Natural killer cell (primary cell): ENCODE measurements around the gene INTS7. TPM values are rescaled to one million over a fixed set of nuclear protein-coding genes. Genes with fewer than 3 reads are reported as not detected.

ENCODE experiments used
- ATAC-seq, 3 donors: fragments of 150-1000 bp in 2 of 3; fragments of 200-7000 bp in 1 of 3; cut with Tn5 transposase; 1 replicate in 1 of 3; 2 replicates in 2 of 3; pipeline ENCODE4 v1.10.0; 2021; ENCODE audit warnings: mild to moderate bottlenecking in 2 of 3, moderate library complexity in 2 of 3
- DNase-seq, 2 donors: peaks; one replicate each; pipeline versions ENCODE4 v3.0.0 to v3.0.0-alpha.2; 2013 to 2021; ENCODE audit warnings: mixed read lengths in 1 of 2
- H3K27ac ChIP-seq: one replicate; pipeline ENCODE4 v1.5.1; 2013; ENCODE audit warnings: mild to moderate bottlenecking, low read length
- H3K27me3 ChIP-seq: one replicate; pipeline ENCODE4 v1.6.1; 2013; ENCODE audit warnings: low read length; ENCODE audit not compliant: control insufficient read depth, insufficient read depth
- H3K36me3 ChIP-seq: one replicate; pipeline ENCODE4 v1.6.1; 2013; ENCODE audit warnings: low read length; ENCODE audit not compliant: control insufficient read depth, insufficient read depth
- H3K4me1 ChIP-seq: one replicate; pipeline ENCODE4 v1.6.1; 2013; ENCODE audit warnings: low read length; ENCODE audit not compliant: control insufficient read depth, insufficient read depth
- H3K4me3 ChIP-seq: one replicate; pipeline ENCODE4 v1.5.1; 2013; ENCODE audit warnings: low read length
- H3K9me3 ChIP-seq: one replicate; pipeline ENCODE4 v1.6.1; 2013; ENCODE audit warnings: low read length; ENCODE audit not compliant: control insufficient read depth, insufficient read depth
- H3K27ac Mint-ChIP-seq, 2 donors: one replicate each; pipeline ENCODE4 v1.8.0; 2022; ENCODE audit warnings: mild to moderate bottlenecking in 2 of 2, mixed read lengths in 2 of 2, moderate library complexity in 1 of 2
- H3K27me3 Mint-ChIP-seq, 2 donors: one replicate each; pipeline ENCODE4 v1.8.0; 2022; ENCODE audit warnings: low read depth in 2 of 2, mixed read lengths in 2 of 2
- H3K36me3 Mint-ChIP-seq: one replicate; pipeline ENCODE4 v1.8.0; 2022; ENCODE audit warnings: mixed read lengths
- H3K4me1 Mint-ChIP-seq, 2 donors: one replicate each; pipeline ENCODE4 v1.8.0; 2022; ENCODE audit warnings: mixed read lengths in 2 of 2
- H3K4me3 Mint-ChIP-seq: one replicate; pipeline ENCODE4 v1.8.0; 2022; ENCODE audit warnings: mild to moderate bottlenecking, moderate library complexity, mixed read lengths
- H3K9me3 Mint-ChIP-seq, 2 donors: one replicate each; pipeline ENCODE4 v1.8.0; 2022; ENCODE audit warnings: mixed read lengths in 2 of 2
- WGBS: methylation state at CpG from one replicate; pipeline ENCODE4 v1.1.7; 2013; ENCODE audit warnings: missing lambda C conversion rate; ENCODE audit not compliant: insufficient coverage; 5-methylcytosine and 5-hydroxymethylcytosine counted together
- intact Hi-C: fragments of 100-400 bp; cut with micrococcal nuclease; formaldehyde crosslinking; loops from one replicate; pipeline ENCODE4 v1.14.2; 2022
- total RNA-seq, 4 donors: library from RNA; stranded (reverse); fragments of 120-200 nt in 1 of 4; gene quantifications; one replicate each; pipeline versions ENCODE4 v1.2.3 to v1.2.4, GENCODE V29; 2013 to 2022
- TF ChIP-seq, protein P1 (sequence below): fragments of 200-600 bp; IDR thresholded peaks from one replicate; pipeline ENCODE4 v1.8.0; 2022; ENCODE audit warnings: antibody characterized with exemption

Gene INTS7
- total RNA-seq, 3 donors from 2014 or later (not counting 1 experiment from before 2014, with no cell fraction given): 10.0 to 20.3 (median 11.0) TPM

DNA sequence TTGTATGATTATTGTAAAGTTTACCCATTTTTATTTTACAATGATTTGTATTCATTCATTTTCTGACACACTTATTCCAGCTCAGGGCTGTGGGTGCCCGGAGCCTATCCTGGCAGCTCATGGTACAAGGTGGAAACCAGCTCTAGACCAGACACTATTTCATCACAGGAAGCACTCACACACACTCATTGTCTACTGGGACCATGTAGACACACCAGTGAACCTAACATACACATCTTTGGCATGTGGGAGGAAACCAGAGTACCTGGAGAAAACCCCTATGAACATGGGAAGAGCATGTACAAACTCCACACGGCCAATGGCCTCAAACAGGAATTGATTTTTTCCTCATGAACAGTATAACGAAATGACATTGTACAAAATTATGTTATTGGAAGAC is 2.5 kb upstream of the INTS7 start:
- ATAC-seq (no peak), DNase-seq (peak in 1 of 2 donors; percentile 25)
- no peak overlapping the region for H3K4me3 Mint-ChIP-seq
- intact Hi-C loops: loop anchor here (5.0 kb wide), 1 partner anchor 461 kb away; the partner anchor contains the start of gene SLC30A1
- no peak overlapping the region for H3K27ac Mint-ChIP-seq
- H3K27me3 Mint-ChIP-seq: no peaks in the 10 kb centered on the region
- peaks cover 14% of the 10 kb centered on the region for H3K4me1 ChIP-seq
- no peaks in the 10 kb centered on the region for H3K9me3 Mint-ChIP-seq
- H3K27me3 ChIP-seq: no peaks in the 10 kb centered on the region
- no peaks in the 10 kb centered on the region for H3K9me3 ChIP-seq
- no peaks in the 10 kb centered on the region for H3K36me3 Mint-ChIP-seq
- TF ChIP-seq, protein P1, sequence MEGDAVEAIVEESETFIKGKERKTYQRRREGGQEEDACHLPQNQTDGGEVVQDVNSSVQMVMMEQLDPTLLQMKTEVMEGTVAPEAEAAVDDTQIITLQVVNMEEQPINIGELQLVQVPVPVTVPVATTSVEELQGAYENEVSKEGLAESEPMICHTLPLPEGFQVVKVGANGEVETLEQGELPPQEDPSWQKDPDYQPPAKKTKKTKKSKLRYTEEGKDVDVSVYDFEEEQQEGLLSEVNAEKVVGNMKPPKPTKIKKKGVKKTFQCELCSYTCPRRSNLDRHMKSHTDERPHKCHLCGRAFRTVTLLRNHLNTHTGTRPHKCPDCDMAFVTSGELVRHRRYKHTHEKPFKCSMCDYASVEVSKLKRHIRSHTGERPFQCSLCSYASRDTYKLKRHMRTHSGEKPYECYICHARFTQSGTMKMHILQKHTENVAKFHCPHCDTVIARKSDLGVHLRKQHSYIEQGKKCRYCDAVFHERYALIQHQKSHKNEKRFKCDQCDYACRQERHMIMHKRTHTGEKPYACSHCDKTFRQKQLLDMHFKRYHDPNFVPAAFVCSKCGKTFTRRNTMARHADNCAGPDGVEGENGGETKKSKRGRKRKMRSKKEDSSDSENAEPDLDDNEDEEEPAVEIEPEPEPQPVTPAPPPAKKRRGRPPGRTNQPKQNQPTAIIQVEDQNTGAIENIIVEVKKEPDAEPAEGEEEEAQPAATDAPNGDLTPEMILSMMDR: no peak
- H3K27ac ChIP-seq: no peak overlapping the region
- peaks cover 24 to 46% of the 10 kb centered on the region in 2 donors for H3K4me1 Mint-ChIP-seq
- 79% methylated on average over 3 of the region's 3 CpGs for WGBS
- no peak overlapping the region for H3K4me3 ChIP-seq
- H3K36me3 ChIP-seq: no peaks in the 10 kb centered on the region

DNA sequence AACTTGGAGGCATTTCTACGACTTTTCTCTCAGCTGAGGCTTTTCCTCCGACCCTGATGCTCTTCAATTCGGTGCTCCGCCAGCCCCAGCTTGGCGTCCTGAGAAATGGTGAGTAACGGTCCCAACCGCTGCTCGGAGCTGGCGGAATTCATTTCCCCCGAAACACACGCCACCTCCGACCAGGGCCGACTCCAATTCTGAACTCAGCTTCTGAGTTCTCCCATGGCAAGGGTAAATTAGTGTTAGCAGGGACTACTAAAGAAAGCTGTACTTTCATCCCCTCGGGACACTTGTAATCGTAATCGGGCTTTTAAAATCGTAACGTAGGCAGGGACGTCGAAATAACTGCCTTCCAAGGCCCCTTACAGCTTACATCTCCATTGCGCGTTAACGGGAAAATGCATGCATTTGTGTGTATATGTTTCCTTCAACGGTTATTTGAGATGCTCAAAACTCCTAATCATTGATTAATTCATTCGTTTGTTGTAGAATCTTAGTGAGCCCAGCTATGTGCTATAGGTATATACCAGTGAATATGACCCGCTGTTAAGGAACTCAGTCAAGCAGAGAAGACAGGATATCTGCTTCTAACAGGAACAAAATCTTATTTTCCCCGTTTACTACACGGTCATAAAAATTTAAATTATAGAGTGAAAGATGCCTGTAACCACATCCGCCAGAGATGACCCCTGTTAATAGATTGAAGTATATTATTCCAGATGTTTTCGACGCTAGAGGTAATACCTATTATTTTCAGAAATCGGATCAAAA is 663 bp upstream of the INTS7 start:
- peak overlapping the region; percentile 94 to 98 for H3K27ac Mint-ChIP-seq
- Histone ChIP-seq H3K36me3 (no peaks in the 10 kb centered on the region), H3K27me3 (no peaks in the 10 kb centered on the region), H3K4me3 (peak overlapping the region; percentile 75), H3K9me3 (no peaks in the 10 kb centered on the region), H3K4me1 (peaks cover 14% of the 10 kb centered on the region), H3K27ac (peak overlapping the region; percentile 65)
- TF ChIP-seq, protein P1: no peak
- DNase-seq (no peak), ATAC-seq (peak in 1 of 3 donors; percentile 3)
- no peaks in the 10 kb centered on the region for H3K36me3 Mint-ChIP-seq
- H3K27me3 Mint-ChIP-seq: no peaks in the 10 kb centered on the region
- peaks cover 39 to 55% of the 10 kb centered on the region in 2 donors for H3K4me1 Mint-ChIP-seq
- 0% methylated on average over 27 of the region's 32 CpGs for WGBS
- H3K4me3 Mint-ChIP-seq: peak overlapping the region; percentile 96
- intact Hi-C loops: loop anchor here (1.0 to 5.0 kb wide), 5 partner anchors 24 to 459 kb away; partner anchors contain the start of gene SLC30A1
- H3K9me3 Mint-ChIP-seq: no peaks in the 10 kb centered on the region

DNA sequence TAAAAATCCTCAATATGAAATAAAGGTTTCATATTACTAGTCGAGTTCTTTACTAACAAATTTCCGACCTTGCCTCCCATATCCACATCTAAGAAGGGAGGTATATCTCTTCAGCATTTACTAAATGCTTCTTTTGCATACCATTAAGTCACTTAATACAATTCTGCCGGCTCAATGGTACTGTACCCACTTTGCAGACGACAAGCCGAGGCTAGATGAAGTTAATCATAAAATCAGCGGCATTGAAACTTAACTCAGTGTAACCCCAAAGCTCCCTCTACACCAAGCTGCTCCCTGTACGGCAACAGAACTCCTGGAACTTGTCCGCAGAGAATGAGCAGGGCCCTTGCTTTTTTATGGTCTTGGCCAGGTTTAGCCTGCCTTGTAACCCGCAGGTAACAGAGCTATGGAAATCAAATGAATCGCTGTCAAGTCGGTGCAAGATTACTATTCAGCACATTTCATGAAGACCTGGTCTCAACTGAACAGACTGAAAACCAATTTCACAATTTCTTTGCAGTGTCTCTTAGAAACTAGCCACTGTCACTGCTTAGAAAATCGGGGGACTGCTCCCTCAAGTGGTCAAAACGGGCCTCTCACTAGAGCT is 738 bp downstream of the INTS7 start:
- peaks cover 42 to 52% of the 10 kb centered on the region in 2 donors for H3K4me1 Mint-ChIP-seq
- WGBS: 6% methylated on average over 13 of the region's 13 CpGs
- Histone ChIP-seq H3K27me3 (no peaks in the 10 kb centered on the region), H3K9me3 (no peaks in the 10 kb centered on the region), H3K4me1 (peaks cover 14% of the 10 kb centered on the region), H3K4me3 (peak overlapping the region; percentile 75), H3K36me3 (no peaks in the 10 kb centered on the region), H3K27ac (peak overlapping the region; percentile 65)
- DNase-seq (no peak), ATAC-seq (no peak)
- no peaks in the 10 kb centered on the region for H3K9me3 Mint-ChIP-seq
- peak overlapping the region; percentile 94 to 98 for H3K27ac Mint-ChIP-seq
- H3K4me3 Mint-ChIP-seq: peak overlapping the region; percentile 96
- TF ChIP-seq, protein P1: no peak
- intact Hi-C loops: loop anchor here (1.0 to 5.0 kb wide), 5 partner anchors 22 to 457 kb away; partner anchors contain the start of gene SLC30A1
- H3K27me3 Mint-ChIP-seq: no peaks in the 10 kb centered on the region
- H3K36me3 Mint-ChIP-seq: no peaks in the 10 kb centered on the region
